ENCODE results near the gene NDFIP2.

The NDFIP2 gene

GRCh38 chr13:79468402-79468801 is 12.6 kb upstream of the NDFIP2 start:
- ATAC-seq (replicated peaks; ENCODE audit: extremely low read depth, poor library complexity, severe bottlenecking) (no peak), DNase-seq (ENCODE audit: low spot score in 2 of 2) (no peak)
- Mint-ChIP-seq H3K27ac (ENCODE audit: low read depth) (no peak overlapping the region), H3K4me1 (no peaks in the 10 kb centered on the region), H3K27me3 (peaks cover 8% of the 10 kb centered on the region), H3K9me3 (no peaks in the 10 kb centered on the region), H3K36me3 (ENCODE audit: insufficient read depth) (no peaks in the 10 kb centered on the region), H3K4me3 (no peak overlapping the region)

GRCh38 chr13:79468819-79469218 is 12.1 kb upstream of the NDFIP2 start:
- H3K36me3 Mint-ChIP-seq (ENCODE audit: insufficient read depth): no peaks in the 10 kb centered on the region
- no peaks in the 10 kb centered on the region for H3K4me1 Mint-ChIP-seq
- H3K4me3 Mint-ChIP-seq: no peak overlapping the region
- no peak overlapping the region for H3K27ac Mint-ChIP-seq (ENCODE audit: low read depth)
- no peak for DNase-seq (ENCODE audit: low spot score in 2 of 2)
- no peaks in the 10 kb centered on the region for H3K9me3 Mint-ChIP-seq
- ATAC-seq (replicated peaks; ENCODE audit: extremely low read depth, poor library complexity, severe bottlenecking): no peak
- H3K27me3 Mint-ChIP-seq: peaks cover 8% of the 10 kb centered on the region

GRCh38 chr13:79469608-79470007 is 11.3 kb upstream of the NDFIP2 start:
- no peak overlapping the region for H3K4me3 Mint-ChIP-seq
- no peak overlapping the region for H3K27ac Mint-ChIP-seq (ENCODE audit: low read depth)
- H3K27me3 Mint-ChIP-seq: peaks cover 8% of the 10 kb centered on the region
- no peaks in the 10 kb centered on the region for H3K36me3 Mint-ChIP-seq (ENCODE audit: insufficient read depth)
- no peaks in the 10 kb centered on the region for H3K9me3 Mint-ChIP-seq
- no peak for ATAC-seq (replicated peaks; ENCODE audit: extremely low read depth, poor library complexity, severe bottlenecking)
- DNase-seq (ENCODE audit: low spot score in 2 of 2): no peak
- H3K4me1 Mint-ChIP-seq: no peaks in the 10 kb centered on the region

DNA sequence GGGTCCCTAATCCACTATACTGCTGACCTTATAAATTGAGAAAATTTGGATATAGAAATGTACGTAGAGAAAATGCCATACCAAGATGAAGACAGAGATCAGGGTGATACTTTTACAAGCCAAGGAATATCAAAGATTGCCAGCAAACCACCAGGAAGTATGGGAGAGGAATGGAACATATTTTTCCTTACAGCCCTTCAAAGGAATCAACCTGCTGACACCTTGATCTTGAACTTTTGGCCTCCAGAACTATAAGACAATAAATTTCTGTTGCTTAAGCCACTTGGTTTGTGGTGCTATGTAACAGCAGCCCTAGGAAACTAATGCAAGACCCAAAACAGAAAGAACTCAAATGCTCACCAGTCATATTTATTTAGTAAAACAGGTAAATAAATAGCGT is 10.3 kb upstream of the NDFIP2 start:
- Mint-ChIP-seq H3K9me3 (no peaks in the 10 kb centered on the region), H3K27me3 (peaks cover 6% of the 10 kb centered on the region), H3K4me1 (no peaks in the 10 kb centered on the region), H3K4me3 (no peak overlapping the region), H3K27ac (ENCODE audit: low read depth) (no peak overlapping the region), H3K36me3 (ENCODE audit: insufficient read depth) (no peaks in the 10 kb centered on the region)
- DNase-seq (ENCODE audit: low spot score in 2 of 2): no peak
- ATAC-seq (replicated peaks; ENCODE audit: extremely low read depth, poor library complexity, severe bottlenecking): no peak

DNA sequence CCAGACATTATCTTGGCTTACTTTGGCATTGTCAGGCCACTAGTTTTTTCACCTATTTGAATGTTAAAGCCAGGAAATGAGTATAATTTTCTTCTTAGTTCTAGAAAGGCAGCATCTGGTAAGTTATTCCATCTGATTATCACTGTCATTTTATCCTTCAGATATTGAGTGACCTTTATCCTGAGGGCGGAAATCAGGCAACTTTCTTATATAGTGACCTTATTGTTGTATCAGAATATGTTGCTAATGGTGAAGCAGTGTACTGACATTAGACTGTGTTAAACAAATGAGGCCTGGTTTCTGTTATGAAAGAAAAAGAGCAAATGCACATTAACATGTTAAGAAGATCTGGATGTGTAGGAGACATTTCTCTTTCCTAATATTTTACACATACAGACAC is 5.4 kb upstream of the NDFIP2 start:
- no peaks in the 10 kb centered on the region for H3K36me3 Mint-ChIP-seq (ENCODE audit: insufficient read depth)
- no peak overlapping the region for H3K4me3 Mint-ChIP-seq
- no peaks in the 10 kb centered on the region for H3K9me3 Mint-ChIP-seq
- H3K27me3 Mint-ChIP-seq: no peaks in the 10 kb centered on the region
- DNase-seq (ENCODE audit: low spot score in 2 of 2): no peak
- ATAC-seq (replicated peaks; ENCODE audit: extremely low read depth, poor library complexity, severe bottlenecking): no peak
- H3K4me1 Mint-ChIP-seq: peaks cover 13% of the 10 kb centered on the region
- no peak overlapping the region for H3K27ac Mint-ChIP-seq (ENCODE audit: low read depth)

GRCh38 chr13:79477968-79478367 is 3.0 kb upstream of the NDFIP2 start:
- Mint-ChIP-seq H3K36me3 (ENCODE audit: insufficient read depth) (peaks cover 10% of the 10 kb centered on the region), H3K27me3 (no peaks in the 10 kb centered on the region), H3K9me3 (no peaks in the 10 kb centered on the region), H3K4me1 (peaks cover 27% of the 10 kb centered on the region), H3K4me3 (no peak overlapping the region), H3K27ac (ENCODE audit: low read depth) (no peak overlapping the region)
- no peak for ATAC-seq (replicated peaks; ENCODE audit: extremely low read depth, poor library complexity, severe bottlenecking)
- DNase-seq (ENCODE audit: low spot score in 2 of 2): no peak

GRCh38 chr13:79479882-79480281 is 1.1 kb upstream of the NDFIP2 start:
- Mint-ChIP-seq H3K27ac (ENCODE audit: low read depth) (peak overlapping the region; percentile 76), H3K36me3 (ENCODE audit: insufficient read depth) (peaks cover 13% of the 10 kb centered on the region), H3K27me3 (no peaks in the 10 kb centered on the region), H3K4me1 (peaks cover 33% of the 10 kb centered on the region), H3K4me3 (peak overlapping the region; percentile 86), H3K9me3 (no peaks in the 10 kb centered on the region)
- DNase-seq (ENCODE audit: low spot score in 2 of 2) (no peak), ATAC-seq (replicated peaks; ENCODE audit: extremely low read depth, poor library complexity, severe bottlenecking) (no peak)

GRCh38 chr13:79481685-79482052 is 714 bp downstream of the NDFIP2 start:
- peak overlapping the region; percentile 86 for H3K4me3 Mint-ChIP-seq
- peak overlapping the region; percentile 76 for H3K27ac Mint-ChIP-seq (ENCODE audit: low read depth)
- H3K9me3 Mint-ChIP-seq: no peaks in the 10 kb centered on the region
- DNase-seq (ENCODE audit: low spot score in 2 of 2) (peak in 1 of 2 donors; percentile 23), ATAC-seq (replicated peaks; ENCODE audit: extremely low read depth, poor library complexity, severe bottlenecking) (peak; percentile 52)
- peaks cover 43% of the 10 kb centered on the region for H3K4me1 Mint-ChIP-seq
- H3K36me3 Mint-ChIP-seq (ENCODE audit: insufficient read depth): peaks cover 13% of the 10 kb centered on the region
- no peaks in the 10 kb centered on the region for H3K27me3 Mint-ChIP-seq

- Mint-ChIP-seq H3K4me1 (peaks cover 43% of the 10 kb centered on the region), H3K27ac (ENCODE audit: low read depth) (peak overlapping the region; percentile 76), H3K4me3 (peak overlapping the region; percentile 86), H3K27me3 (no peaks in the 10 kb centered on the region), H3K9me3 (no peaks in the 10 kb centered on the region), H3K36me3 (ENCODE audit: insufficient read depth) (peaks cover 13% of the 10 kb centered on the region)
- no peak for DNase-seq (ENCODE audit: low spot score in 2 of 2)
- ATAC-seq (replicated peaks; ENCODE audit: extremely low read depth, poor library complexity, severe bottlenecking): no peak
Measured at GRCh38 chr13:79482281-79482970, 1.5 kb downstream of the NDFIP2 start.

DNA sequence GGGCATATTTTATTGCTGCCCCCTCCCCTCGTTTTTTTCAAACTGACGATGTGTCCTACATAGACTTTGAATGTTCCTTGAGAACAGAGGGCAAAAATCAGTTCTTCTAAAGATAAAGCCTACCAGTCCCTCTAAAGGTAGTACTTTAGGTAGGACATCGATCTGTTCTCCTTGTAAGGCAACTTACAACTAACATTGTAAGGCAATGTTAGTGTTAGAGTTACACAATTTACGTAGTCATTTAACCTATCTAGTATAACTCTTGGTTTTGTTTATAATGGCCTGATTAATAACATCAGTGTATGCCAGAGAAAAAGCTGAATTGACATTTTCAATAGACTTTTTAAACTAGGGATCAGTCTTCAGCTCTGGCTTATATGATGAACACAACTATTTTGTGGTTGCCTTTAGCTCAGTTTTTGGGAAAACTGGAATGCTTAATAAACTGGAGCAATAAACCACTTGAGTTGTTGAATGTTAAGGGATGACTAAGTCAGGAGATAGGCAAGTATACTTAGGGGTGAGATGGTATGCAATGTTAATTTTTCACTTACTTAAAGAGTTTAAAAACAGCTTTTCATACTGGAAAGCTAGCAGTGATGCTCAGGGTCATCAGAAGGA is 2.2 kb downstream of the NDFIP2 start:
- Mint-ChIP-seq H3K9me3 (no peaks in the 10 kb centered on the region), H3K27me3 (no peaks in the 10 kb centered on the region), H3K4me3 (peak overlapping the region; percentile 34), H3K4me1 (peaks cover 43% of the 10 kb centered on the region), H3K27ac (ENCODE audit: low read depth) (no peak overlapping the region), H3K36me3 (ENCODE audit: insufficient read depth) (peaks cover 13% of the 10 kb centered on the region)
- no peak for DNase-seq (ENCODE audit: low spot score in 2 of 2)
- ATAC-seq (replicated peaks; ENCODE audit: extremely low read depth, poor library complexity, severe bottlenecking): no peak

DNA sequence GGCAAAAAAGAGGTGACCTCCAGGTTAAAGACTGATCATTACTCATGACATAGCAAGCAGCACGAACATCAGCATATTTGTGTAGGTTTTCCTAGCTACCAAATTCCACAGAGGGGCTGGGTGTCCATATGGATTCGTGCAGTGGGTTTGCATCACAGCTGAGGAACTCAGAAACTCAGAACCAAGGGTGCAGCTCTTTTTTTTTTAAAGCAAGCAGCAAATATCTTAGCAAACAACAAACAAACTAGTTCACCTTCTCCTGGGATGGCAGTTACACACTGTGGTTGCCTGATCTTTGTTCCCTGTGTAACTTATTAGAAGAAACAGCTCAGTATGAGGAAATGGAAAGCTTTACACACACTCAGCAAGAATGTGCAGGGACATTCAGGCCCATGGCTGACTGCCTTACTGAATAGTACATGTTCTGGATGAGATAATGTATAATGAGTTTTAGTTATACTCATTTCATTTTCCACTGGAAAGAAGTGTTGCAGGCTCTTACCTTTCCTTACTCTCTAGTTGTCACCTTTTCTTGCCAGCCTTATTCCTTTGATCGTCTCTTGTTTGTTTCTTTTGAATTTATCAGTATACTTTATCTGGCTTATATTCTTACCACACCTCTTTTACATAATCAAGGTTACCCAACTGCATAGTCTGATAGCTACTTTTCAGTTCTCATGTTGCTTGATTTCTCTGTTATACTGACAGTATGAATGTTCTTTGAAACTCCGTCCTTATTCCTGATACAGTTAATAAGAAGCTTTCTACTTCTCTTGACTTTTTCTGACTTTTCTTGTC is 4.3 kb downstream of the NDFIP2 start:
- DNase-seq (ENCODE audit: low spot score in 2 of 2) (no peak), ATAC-seq (replicated peaks; ENCODE audit: extremely low read depth, poor library complexity, severe bottlenecking) (no peak)
- H3K36me3 Mint-ChIP-seq (ENCODE audit: insufficient read depth): peaks cover 13% of the 10 kb centered on the region
- H3K4me1 Mint-ChIP-seq: peaks cover 39% of the 10 kb centered on the region
- no peaks in the 10 kb centered on the region for H3K27me3 Mint-ChIP-seq
- H3K27ac Mint-ChIP-seq (ENCODE audit: low read depth): no peak overlapping the region
- H3K9me3 Mint-ChIP-seq: no peaks in the 10 kb centered on the region
- no peak overlapping the region for H3K4me3 Mint-ChIP-seq

- no peaks in the 10 kb centered on the region for H3K27me3 Mint-ChIP-seq
- no peak overlapping the region for H3K4me3 Mint-ChIP-seq
- ATAC-seq (replicated peaks; ENCODE audit: extremely low read depth, poor library complexity, severe bottlenecking) (no peak), DNase-seq (ENCODE audit: low spot score in 2 of 2) (no peak)
- H3K27ac Mint-ChIP-seq (ENCODE audit: low read depth): no peak overlapping the region
- peaks cover 6% of the 10 kb centered on the region for H3K36me3 Mint-ChIP-seq (ENCODE audit: insufficient read depth)
- peaks cover 36% of the 10 kb centered on the region for H3K4me1 Mint-ChIP-seq
- H3K9me3 Mint-ChIP-seq: no peaks in the 10 kb centered on the region
Measured at GRCh38 chr13:79486433-79487188, 5.7 kb downstream of the NDFIP2 start.

Measured in central memory CD8-positive, alpha-beta T cell (primary cell).